HG02759 (cell line): ENCODE measurements around the gene C4B.
"Not testable (repeated sequence)": the region's sequence is repeated elsewhere in the genome, so short reads cannot be mapped to it uniquely, and the experiment has no call there.

Experiments used
- ATAC-seq: cut with Tn5 transposase; IDR thresholded peaks from one replicate; pipeline ENCODE4 v1.9.1; 2021; ENCODE audit warnings: mild to moderate bottlenecking, moderate library complexity; ENCODE audit not compliant: unreplicated experiment

C4B gene

GRCh38 chr6:32035283-32036013 is 20.9 kb downstream of the C4B start:
- not testable (repeated sequence) for ATAC-seq

- ATAC-seq: not testable (repeated sequence)
Observed at GRCh38 chr6:32037136-32037535, 22.5 kb downstream of the C4B start.

GRCh38 chr6:32037598-32038524 is 23.3 kb downstream of the C4B start, which contains the start of gene CYP21A2:
Gene CYP21A2 (plus strand): TSS chr6:32038415. CDS start chr6:32038423, 8 bp downstream.
- not testable (repeated sequence) for ATAC-seq

GRCh38 chr6:32038878-32039277 is 24.3 kb downstream of the C4B start:
- ATAC-seq: not testable (repeated sequence)

- not testable (repeated sequence) for ATAC-seq
Observed at GRCh38 chr6:32039321-32040274, 25.0 kb downstream of the C4B start.

DNA sequence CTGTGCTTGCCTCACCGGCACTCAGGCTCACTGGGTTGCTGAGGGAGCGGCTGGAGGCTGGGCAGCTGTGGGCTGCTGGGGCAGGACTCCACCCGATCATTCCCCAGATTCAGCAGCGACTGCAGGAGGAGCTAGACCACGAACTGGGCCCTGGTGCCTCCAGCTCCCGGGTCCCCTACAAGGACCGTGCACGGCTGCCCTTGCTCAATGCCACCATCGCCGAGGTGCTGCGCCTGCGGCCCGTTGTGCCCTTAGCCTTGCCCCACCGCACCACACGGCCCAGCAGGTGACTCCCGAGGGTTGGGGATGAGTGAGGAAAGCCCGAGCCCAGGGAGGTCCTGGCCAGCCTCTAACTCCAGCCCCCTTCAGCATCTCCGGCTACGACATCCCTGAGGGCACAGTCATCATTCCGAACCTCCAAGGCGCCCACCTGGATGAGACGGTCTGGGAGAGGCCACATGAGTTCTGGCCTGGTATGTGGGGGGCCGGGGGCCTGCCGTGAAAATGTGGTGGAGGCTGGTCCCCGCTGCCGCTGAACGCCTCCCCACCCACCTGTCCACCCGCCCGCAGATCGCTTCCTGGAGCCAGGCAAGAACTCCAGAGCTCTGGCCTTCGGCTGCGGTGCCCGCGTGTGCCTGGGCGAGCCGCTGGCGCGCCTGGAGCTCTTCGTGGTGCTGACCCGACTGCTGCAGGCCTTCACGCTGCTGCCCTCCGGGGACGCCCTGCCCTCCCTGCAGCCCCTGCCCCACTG is 25.9 kb downstream of the C4B start:
- ATAC-seq: not testable (repeated sequence)

GRCh38 chr6:32041050-32041321 is 26.4 kb downstream of the C4B start:
- ATAC-seq: not testable (repeated sequence)

DNA sequence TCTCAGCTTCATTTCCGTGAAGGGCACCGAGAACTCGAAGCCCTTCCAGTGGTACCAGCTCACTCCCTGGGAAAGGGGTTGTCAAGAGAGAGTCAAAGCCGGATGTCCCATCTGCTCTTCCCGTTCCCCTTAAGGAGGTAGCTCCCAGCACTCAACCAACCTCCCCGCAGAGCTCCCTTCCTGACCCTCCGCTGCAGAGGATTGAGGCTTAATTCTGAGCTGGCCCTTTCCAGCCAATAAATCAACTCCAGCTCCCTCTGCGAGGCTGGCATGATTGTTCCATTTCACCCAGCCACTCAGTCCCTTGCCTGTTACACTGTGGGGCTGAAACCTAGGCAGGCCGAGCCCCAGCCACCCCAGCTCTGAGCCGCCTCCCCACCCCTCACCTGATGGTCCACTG is 26.8 kb downstream of the C4B start:
- not testable (repeated sequence) for ATAC-seq

DNA sequence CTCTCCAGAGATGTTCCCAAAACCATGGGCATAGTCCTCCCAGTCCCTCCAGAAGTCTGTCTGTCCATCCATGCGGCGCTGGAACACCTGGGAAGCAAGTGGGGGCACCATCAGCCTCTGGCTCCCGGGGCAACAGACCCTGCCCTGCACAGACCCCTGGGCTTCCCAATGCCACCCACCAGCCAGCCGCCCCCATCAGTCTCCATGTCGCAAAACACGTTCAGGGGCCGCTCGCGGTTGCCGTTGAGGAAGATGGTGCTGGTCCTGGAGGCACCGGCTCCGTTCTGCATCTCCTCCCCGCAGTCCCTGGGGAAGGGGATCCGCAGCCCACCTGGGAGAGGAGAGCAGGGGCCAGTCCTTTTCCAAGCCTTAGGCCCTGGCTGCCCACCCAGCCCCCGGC is 27.7 kb downstream of the C4B start:
- ATAC-seq: not testable (repeated sequence)

- not testable (repeated sequence) for ATAC-seq
Observed at GRCh38 chr6:32043589-32044380, 29.2 kb downstream of the C4B start.

DNA sequence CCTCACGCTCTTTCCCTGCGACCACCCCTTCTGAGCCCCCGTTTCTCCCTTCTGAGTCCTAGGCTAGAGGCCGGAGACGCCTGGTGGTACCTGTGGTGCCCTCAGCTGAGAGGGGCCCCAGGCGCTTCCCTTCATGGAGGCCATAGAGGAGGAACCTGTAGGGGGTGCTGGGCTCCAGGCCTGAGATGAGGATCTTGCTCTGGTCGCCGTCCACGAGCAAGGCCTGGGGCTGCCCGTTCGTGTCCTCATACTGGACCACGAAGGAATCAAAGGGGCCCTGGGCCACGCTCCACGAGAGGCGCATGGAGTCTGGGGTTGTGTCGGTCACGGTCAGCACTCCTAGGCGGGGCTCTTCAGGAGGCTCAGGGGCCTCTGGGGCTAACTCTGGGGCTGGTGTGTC is 30.3 kb downstream of the C4B start:
- not testable (repeated sequence) for ATAC-seq

- no peak for ATAC-seq
Observed at GRCh38 chr6:32045811-32046449, 31.3 kb downstream of the C4B start.

DNA sequence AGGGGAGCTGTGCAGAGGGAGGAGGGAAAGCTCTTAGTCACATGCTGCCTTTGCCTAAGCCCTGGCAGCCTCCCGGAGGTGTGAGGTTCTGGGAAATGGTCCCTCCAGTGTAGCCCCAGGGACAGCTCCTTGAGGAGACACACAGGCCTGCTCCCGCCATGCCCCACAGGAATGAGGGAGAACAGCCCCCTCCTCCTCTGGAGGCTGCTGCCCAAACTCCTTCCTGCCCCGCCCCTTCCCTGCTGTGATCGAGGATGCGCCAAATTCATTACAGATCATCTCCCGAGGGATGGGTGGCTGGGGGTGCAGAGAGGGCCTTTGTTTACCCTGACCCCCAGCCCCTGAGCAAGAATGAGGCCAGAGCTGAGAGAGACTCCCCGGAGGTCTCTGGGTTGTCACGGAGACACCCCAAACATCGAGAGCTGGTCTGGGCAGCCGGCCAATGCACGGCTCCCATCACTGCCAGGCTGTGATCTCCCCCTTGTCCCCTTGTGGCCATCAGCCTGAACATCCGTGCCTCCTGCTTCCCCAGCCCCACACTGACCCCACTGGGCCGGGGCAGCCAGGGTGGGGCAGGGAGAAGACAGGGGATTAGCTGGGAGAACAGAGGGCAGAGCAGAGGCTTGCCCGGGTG is 32.0 kb downstream of the C4B start:
- ATAC-seq: no peak

DNA sequence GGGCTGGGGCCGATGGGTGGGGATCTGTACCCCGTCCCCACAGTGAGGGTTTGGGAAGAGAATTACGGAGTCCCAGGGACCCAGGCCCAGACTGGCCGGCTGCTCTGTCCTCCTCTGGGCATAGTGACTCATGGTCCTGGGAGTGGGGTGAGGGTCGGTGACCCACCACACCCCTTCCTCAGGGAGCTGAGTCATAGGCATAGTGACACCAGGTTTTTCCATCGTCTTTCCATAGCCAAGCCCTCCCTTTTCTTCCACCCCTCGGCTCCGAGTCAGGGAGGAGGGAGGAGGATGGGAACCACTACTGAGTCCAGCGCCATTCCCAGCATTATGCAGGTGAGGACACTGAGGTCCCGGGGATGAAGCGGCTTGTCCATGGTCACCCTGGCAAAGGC is 32.5 kb downstream of the C4B start:
- no peak for ATAC-seq

- no peak for ATAC-seq
Observed at GRCh38 chr6:32047539-32047854, 32.9 kb downstream of the C4B start.

GRCh38 chr6:32047855-32048766 is 33.5 kb downstream of the C4B start:
- ATAC-seq: no peak

- not testable (repeated sequence) for ATAC-seq
Observed at GRCh38 chr6:32049149-32049548, 34.6 kb downstream of the C4B start.
